GM21619 (cell line): ENCODE data around the gene URB1.
"Not testable (repeated sequence)": the region's sequence is repeated elsewhere in the genome, so short reads cannot be mapped to it uniquely, and the experiment has no call there.

Experiments
- ATAC-seq: cut with Tn5 transposase; IDR thresholded peaks from one replicate; pipeline ENCODE4 v1.9.1; 2021; ENCODE audit not compliant: unreplicated experiment

The URB1 gene, protein sequence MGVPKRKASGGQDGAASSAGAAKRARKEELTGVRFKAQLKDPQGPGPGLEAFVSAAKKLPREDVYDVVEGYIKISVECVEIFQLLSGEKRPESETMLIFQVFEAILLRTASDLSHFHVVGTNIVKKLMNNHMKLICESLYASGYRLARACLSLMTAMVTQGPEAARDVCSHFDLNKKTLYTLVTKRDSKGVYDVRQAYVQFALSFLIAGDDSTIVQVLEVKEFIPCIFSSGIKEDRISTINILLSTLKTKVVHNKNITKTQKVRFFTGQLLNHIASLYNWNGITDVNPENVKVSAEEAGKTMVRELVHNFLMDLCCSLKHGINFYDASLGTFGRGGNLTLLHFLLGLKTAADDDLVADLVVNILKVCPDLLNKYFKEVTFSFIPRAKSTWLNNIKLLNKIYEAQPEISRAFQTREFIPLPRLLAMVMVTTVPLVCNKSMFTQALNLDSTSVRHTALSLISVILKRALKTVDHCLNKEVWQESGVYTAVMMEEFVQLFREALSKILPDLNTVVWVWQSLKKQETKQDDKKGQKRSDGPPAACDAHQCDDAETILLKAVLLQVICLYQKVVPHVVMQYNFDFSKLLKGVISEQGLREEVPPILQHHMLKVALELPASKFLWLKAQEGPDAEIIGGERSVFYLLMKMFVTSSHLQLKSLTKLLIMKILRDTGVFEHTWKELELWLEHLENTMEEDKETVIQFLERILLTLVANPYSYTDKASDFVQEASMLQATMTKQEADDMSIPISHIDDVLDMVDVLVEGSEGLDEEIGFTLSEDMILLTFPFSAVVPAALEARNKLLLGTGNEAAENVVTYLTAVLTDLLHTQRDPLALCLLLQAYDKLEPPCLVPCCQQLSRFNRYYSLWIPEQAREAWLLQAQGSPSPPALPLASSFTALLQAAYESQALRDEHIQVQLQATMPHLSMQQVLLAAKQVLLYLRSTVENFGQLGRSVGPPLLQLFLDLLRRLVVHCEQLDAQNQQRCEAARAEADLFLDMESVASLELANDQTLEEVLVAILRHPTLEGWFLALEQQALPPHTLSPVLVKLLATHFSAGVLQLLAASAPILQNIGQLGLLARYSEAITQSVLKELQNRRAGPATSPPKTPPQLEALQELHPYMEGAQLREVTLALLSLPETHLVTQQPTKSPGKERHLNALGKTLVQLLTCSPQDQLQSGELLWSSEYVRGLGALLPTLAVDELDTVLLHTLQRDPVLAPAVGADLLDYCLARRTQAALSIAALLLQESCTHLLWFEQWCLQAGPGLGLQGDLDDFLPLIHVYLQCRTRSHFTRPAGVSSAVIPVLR (N-terminal part only)

DNA sequence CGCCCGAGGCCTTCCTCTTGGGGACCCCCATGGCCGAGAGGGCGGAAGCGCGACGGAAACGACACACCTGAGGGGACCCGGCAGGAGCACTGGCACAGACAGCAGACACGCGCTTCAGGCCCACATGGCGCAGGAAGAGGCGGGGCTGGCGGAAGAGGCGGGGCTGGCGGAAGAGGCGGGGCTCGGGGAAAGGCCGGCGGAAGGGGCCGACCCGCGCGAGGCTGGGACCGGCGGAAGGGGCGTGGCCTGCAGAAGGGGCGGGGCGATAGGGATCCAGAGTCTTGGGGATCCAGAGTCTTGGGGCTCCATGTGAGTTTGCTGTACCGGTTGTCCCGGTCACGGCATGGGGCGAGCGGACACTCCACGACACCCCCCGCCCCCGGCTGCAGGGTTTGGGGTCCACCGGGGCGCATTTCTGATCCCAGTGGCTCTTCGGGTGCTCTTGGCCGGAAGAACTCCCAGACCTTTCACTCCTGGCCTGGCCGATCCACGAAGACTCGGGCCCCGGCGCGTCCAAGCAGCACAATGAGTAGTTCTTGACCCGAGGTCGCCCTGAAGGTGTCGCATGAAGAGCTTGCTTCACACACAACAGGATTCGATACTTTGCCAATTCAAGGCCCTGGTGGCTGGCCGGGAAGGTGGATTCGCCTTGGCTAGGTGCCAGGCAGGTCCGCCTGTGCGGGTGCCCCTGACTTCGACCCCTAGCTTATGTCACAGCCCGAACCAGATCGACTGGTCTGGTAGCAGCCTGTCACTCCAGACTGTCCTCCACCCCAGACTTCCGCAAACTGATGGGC, at the start of gene URB1:
Gene URB1, minus strand, starts transcription at position 133 of the 797 bp plus-strand sequence. Its CDS starts 102 bp downstream, at position 31.
- ATAC-seq: peak; percentile 94

- no peak for ATAC-seq
These were observed 44.9 kb upstream of the URB1 start for GRCh38 chr21:32437729-32438128.

DNA sequence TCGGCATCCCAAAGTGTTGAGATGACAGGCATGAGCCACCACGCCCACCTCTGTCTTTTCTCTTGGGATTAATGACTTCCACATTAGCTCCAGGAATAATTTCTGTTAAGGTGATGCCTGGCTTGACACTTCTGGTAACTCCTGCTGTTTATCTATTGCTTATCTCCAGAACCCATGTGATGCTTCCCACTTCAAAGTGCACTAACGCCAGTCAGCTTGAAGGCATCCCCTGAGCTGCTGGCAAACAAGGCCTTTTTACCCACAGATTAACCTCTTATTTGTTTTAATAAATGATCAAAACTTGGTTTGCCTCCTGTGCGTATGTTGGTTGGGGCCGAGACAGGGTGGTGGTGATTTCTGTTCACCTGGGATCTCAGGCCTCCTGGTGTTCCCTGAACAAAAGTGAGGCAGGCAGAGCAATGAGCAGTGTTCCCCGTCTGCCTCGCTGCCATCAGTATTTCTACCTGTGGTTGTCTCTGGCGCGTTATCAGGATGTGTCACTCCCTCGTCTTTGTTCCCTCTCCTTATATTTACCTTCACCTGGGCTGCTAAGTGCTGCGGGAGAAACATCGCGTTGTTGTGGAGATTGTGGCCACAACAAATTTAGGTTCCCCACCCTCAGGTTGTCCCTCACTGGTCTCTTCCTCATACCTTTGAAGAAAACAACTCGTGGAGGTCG, 40.3 kb upstream of the URB1 start:
- ATAC-seq: not testable (repeated sequence)

DNA sequence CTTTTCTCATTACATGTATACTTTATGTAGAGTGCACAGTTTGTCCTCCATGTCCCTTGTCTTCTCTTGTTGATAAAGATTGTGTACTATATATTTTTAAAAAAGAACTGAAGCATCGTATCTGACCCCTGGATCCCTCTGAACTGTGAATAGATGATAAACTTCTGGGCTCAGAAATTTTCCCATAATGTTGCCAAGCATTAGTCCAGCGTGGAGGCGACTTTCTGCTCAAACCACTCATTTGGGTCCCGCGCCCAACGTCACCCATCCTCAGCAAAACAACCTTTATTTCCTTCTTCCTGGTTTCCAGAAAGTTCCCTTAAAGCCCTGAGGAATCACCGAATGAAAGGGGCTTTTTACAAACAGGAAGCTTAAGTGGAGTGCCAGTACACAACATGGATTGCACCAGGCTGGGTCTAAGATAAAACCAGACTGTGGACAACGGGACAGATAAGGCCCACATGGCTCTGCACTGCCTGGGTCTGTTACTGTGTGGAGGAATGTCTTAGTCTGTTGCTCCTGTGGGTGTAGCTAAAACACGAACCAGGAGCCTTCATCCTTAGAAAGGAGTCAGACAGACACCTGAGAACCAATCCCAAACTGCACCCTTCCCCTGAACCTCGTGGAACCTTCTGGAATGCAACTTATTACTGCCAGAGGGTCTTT, 35.3 kb upstream of the URB1 start:
- ATAC-seq: no peak

- ATAC-seq: no peak
These were observed 33.8 kb upstream of the URB1 start for GRCh38 chr21:32426592-32427051.

GRCh38 chr21:32426066-32426465, 33.3 kb upstream of the URB1 start:
- no peak for ATAC-seq

- no peak for ATAC-seq
These were observed 32.8 kb upstream of the URB1 start for GRCh38 chr21:32425628-32426027.

DNA sequence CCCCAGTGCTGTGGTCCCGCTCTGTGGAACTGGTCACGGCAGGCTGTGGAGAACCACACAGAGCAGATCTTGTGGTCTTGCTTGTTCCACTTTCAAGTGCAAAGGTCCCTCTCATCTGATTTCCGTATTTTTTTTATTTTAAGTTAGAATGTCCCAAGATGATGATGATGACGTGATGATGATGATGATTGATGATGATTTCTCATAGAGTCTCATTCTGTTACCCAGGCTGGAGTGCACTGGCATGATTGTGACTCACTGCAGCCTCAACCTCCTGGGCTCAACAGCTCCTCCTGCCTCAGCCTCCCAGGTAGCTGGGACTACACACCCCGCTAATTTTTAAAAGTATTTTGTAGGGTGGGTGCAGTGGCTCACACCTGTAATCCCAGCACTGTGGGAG, 31.9 kb upstream of the URB1 start:
- ATAC-seq: no peak

DNA sequence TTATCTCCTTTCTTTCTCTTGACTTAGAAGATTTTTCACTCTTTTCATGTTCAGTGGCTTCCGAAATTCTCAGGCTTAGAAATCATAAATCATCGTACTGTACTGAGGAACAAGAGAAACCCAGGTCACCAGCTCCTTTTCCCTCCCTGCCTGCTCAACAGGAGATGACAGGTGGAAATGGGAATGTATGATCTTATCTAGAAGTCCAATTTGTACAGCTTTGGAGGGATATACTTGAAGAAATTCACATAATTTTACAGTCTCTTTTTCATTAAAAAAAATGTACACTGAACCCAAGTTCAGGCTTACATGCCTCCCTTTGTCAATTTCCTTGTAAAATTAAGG, 31.4 kb upstream of the URB1 start:
- no peak for ATAC-seq

DNA sequence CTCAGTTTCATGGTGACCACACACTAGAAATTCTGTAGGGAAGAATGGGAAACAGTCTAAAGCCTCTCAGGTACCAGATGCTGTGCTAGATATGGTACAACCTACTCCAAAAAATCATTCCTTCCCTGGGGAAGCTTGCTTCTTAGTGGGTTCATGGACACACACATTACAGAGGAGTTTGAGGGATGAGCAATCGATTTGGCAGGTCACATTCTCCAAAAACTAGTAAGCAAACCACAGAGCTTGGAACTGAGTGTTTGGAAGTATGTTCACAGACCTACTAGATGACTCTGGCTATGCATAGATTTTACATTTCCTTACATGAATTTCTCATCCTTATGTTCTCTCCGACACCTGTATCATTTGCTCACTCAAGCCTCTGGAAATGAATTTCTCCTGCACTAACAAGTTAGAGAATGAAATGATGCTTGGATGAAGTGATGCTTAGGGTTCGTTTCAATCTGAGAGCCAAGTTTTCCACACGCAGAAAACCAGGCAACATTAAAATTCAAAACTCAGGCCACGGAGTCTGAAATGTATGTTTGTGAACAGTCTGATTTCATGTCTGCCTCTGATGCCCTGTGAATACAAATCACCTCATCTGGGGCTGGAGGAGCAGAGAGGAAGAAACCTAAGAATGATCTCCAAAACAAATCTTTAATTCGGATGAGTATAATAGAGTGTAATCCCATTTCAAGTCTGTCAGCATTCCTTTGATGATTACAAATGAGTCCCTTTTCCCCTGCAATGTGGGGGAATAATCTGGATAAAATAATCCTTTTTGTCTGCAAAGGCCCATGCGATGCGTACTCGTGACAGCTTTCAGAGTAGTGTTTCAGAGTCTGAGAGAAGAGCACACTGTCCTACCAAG, 30.7 kb upstream of the URB1 start:
- no peak for ATAC-seq

DNA sequence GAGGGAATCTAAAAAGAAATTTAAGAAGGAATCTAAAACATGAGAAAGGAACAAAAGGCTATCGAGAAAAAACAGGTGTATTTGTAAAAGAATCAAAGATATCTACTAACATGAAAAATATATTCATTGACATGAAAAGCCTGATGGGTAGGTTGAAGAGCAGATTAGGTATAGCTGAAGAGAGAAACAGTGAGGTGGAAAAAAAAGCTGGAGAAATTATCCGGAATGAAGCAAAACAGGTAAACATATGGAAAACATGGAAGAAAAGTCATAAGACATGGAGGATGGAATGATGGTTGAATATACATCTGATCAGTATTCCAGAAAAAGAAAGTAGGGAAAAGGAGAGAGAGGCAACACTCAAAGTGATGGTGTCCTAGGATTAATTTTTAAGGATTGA, 29.3 kb upstream of the URB1 start:
- ATAC-seq: no peak

DNA sequence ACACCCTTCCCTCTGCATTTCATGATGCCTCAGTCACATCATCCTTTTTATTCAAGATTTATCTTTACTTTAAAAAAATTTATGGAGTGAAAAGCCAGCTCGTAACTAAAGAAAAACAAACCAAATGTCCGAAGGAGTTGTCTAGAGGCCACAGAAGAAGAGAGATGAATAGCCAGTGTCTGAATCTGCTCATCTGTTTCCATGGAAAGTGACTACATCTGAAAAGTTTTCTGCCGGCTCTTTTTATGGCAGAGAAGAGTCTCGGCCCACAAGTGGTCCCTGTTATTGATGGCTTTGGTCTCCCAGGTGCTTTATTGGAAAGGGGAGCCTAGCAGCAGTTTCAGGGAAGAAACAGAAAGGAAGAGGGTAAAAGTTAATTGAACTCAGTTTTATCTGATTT, 25.3 kb upstream of the URB1 start:
- ATAC-seq: no peak

GRCh38 chr21:32415451-32416398, 22.9 kb upstream of the URB1 start:
- no peak for ATAC-seq

DNA sequence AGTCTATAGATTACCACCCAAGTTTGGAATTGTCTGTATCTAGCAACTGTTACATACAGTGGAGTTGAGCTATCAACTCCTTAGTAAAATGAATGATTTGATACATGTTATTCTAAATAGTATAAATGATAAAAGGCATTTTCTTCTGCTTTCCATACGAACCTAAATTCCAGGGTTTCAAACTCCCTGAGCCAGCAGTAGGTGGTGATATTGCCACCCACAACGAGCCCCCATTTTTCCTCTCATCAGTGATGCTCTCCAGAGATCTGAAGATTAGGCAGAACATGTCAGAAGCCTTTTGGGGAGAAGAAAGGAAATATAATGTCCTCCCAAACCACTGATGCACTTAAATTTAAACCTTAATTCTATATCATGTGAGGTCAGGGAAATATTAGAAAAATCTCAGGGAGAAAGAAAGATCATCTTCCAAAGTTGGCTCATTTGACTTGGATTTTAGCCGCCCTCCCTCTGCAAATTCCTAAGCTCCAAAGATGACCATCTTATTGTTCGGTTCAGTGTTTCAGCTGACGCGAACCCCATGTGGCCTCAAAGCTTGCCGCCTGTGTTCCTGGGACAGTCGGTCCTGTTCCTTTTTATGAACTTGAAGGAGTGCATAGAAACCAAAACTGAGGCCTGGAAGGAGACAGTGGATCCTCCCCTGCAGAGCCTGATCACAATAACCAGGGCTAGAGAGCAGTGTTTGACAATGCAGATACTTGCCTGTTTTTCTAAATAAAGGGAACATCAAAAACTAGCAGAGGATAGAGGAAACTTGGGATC, 22.0 kb upstream of the URB1 start:
- no peak for ATAC-seq

DNA sequence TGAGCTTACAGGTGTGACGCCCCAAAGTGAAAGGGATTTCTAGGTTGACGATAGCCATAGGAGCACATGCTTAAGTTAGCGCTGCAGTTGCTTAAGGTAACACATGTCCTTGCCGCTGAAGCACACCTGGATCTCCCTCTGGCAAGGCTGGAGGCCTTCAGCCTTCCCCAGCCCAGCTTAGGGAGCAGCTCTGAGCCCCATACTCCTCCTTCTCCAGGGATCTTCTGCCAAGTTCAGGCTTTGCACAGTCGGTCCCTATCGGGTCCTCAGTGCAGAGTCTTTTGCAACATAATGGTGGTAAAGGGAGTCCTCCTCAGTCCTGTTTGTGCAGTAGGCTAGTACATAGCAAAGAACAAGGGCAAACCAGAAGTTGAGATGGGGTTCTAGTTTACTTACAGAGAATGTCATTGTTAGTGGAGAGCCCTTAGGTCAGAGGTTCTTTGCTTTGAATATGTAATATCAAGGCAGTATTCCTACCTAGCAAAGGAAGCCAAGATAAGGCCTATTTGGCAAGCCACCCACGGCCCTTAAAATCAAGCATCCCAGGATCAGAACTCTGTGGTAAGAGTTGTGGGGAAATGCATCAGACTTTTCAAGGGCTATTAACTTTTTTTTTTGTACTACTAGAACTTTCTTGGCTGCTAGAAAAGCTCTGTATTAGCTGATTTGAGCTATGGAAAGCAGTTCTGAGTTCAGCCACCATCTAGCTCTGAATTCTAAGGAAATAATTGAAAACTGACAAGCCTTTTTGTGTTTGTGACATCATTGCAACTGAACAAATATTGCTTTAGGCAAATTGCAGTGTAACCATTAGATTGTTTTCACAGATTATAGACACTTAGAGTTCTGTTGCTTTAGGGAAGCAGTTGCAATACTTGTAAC, 21.1 kb upstream of the URB1 start:
- ATAC-seq: no peak
